ENCODE results near the gene KLK7.

KLK7 gene

DNA sequence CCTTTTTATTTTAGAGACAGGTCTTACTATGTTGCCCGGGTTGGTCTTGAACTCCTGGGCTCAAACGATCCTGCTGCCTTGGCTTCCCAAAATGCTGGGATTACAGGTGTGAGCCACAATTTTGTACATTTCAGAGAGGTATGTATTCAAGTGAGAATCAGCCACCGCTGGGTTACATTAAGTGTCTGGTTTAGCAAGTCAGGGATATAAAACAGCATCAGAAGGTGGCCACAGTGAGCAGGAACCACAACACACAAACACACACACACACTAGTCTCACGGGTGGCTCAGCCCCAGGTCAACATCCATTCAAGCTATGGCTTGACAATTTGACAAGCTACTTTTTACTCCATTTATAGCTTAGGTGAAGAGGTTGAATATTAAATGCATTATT, 51.0 kb downstream of the KLK7 start:
- no peak for DNase-seq (ENCODE audit: low spot score)
- in situ Hi-C loops (cut with MboI; ENCODE audit: low sequenced_read_pairs, unreplicated experiment), result no loop called here
- TF ChIP-seq, protein P1, sequence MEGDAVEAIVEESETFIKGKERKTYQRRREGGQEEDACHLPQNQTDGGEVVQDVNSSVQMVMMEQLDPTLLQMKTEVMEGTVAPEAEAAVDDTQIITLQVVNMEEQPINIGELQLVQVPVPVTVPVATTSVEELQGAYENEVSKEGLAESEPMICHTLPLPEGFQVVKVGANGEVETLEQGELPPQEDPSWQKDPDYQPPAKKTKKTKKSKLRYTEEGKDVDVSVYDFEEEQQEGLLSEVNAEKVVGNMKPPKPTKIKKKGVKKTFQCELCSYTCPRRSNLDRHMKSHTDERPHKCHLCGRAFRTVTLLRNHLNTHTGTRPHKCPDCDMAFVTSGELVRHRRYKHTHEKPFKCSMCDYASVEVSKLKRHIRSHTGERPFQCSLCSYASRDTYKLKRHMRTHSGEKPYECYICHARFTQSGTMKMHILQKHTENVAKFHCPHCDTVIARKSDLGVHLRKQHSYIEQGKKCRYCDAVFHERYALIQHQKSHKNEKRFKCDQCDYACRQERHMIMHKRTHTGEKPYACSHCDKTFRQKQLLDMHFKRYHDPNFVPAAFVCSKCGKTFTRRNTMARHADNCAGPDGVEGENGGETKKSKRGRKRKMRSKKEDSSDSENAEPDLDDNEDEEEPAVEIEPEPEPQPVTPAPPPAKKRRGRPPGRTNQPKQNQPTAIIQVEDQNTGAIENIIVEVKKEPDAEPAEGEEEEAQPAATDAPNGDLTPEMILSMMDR (IDR thresholded peaks at IDR 0.05; ENCODE audit: borderline replicate concordance, control extremely low read depth, extremely low read depth, insufficient read depth, missing control alignments), result no peak

DNA sequence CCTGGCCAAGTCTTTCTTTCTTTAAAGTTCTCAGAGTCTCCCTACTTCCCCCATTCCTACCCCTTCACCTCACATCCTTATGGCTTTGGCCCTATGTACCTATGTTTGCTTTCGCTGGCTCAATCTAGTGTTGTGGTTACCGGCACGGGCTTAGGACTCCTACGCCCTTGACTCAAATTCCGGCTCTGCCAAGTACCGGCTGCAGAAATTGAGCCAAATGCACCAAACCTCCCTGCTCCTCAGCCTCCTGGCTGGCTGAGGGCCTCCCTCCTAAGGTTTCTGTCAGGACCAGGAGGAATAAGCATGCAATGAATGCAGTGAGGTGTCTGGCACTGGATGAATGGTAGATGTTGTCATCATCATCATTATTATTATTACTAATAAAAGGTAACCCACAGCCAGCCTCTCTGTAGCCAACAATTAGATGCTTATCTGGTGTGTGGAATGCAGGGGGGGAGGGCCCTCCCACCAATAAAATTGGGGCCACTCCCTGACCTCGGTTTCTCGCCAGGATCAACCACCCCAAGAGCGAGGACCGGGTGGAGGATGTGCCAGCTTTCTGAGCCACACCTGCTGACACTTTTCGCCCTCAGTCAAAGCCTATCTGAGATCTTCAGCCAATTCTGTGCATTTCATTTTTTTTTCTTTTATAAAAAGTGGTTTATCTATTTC, 51.6 kb downstream of the KLK7 start:
- in situ Hi-C loops (cut with MboI; ENCODE audit: low sequenced_read_pairs, unreplicated experiment), result no loop called here
- DNase-seq (ENCODE audit: low spot score), result no peak
- TF ChIP-seq, protein P1 (IDR thresholded peaks at IDR 0.05; ENCODE audit: borderline replicate concordance, control extremely low read depth, extremely low read depth, insufficient read depth, missing control alignments), result no peak

DNA sequence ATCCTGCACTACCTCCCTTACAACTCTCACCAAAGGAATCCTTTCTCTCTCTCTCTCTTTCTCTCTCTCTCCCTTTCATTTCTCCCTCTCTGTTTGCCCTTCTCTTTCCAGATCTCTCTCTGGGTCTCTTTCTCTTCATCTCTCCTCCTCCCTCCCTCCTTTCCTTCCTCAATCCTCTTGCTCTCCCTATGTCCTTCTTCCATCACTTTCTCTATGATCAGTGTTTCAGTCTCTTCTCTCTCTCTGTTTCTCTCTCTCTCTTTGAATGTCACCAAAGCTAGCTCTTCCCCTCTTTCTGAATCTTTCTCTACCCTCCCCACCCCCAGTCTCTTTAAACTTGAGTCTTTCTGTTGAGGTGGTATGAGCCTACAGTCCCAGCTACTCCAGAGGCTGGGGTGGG, 52.7 kb downstream of the KLK7 start:
- in situ Hi-C loops (cut with MboI; ENCODE audit: low sequenced_read_pairs, unreplicated experiment), result no loop called here
- TF ChIP-seq, protein P1 (IDR thresholded peaks at IDR 0.05; ENCODE audit: borderline replicate concordance, control extremely low read depth, extremely low read depth, insufficient read depth, missing control alignments), result no peak
- DNase-seq (ENCODE audit: low spot score), result no peak

DNA sequence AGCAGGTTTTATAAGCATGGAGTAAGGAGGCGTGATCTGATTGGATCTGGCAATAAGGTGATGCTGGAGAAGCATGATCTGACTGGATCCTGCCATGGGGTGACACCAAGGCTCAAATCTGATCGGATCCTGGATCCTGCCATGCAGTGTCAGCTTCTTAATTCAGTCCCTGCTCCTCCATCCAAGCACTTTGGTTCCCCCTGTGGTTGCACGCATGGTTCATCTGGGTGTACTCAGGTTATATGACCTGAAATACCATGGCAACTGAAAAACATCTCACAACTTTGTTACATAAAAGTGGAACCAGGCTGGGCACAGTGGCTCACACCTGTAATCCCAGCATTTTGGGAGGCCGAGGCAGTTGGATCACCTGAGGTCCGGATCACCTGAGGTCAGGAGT, 54.9 kb downstream of the KLK7 start:
- TF ChIP-seq, protein P1 (IDR thresholded peaks at IDR 0.05; ENCODE audit: borderline replicate concordance, control extremely low read depth, extremely low read depth, insufficient read depth, missing control alignments), result no peak
- in situ Hi-C loops (cut with MboI; ENCODE audit: low sequenced_read_pairs, unreplicated experiment), result no loop called here
- DNase-seq (ENCODE audit: low spot score), result no peak

Data from GM13976 (cell line).